Activated CD4-positive, CD25-positive, alpha-beta regulatory T cell treated with anti-CD3 and anti-CD28 coated beads, Interleukin-2, amount 50 U/mL, for 72 hours (primary cell): ENCODE results near the gene FXYD5.

Experiments
- DNase-seq: peaks from one replicate; pipeline ENCODE4 v3.0.0; 2021

Gene FXYD5

GRCh38 chr19:35217649-35217990 is 63.1 kb downstream of the FXYD5 start:
- DNase-seq = no peak

DNA sequence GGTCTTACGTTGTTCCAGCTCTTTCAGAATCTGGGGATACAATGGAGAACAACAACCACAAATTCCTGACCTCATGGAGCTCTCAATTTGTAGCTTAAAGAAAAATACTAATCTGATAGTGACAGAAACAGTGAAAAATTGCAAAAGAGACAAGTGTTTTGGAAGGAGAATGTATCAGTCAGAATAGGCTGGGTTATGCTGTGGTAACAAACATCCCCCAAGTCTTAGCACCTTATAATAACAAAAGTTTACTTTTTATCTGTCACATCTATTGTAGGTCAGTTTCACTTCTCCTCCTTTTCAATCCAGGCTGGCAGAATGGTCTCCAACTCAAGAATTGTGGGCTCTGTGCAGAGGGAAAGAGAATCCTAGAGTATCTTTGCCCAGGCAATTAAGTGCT is 64.5 kb downstream of the FXYD5 start:
- no peak for DNase-seq
